Heart right ventricle (tissue), 16 donors: ENCODE measurements around the gene HIVEP3. TPM values are rescaled to one million over a fixed set of nuclear protein-coding genes. Genes with fewer than 3 reads are reported as not detected.
A peak's percentile ranks its signal among the peaks of the same experiment; 100 is the strongest.

Experiments
- ATAC-seq, 8 donors: fragments of 200-7000 bp; cut with Tn5 transposase; one replicate each; pipeline ENCODE4 v1.9.1; 2020; ENCODE audit warnings: mild to moderate bottlenecking in 8 of 8, moderate library complexity in 8 of 8, moderate number of reproducible peaks in 1 of 8
- DNase-seq, 2 donors: peaks; one replicate each; pipeline ENCODE4 v3.0.0-alpha.2; 2020
- H3K27ac ChIP-seq, 10 donors: fragments of 200-600 bp; sonication (generic) in 2 of 10; one replicate each; pipeline versions ENCODE4 v1.5.0 to v1.8.0; 2020 to 2022; ENCODE audit warnings: mild to moderate bottlenecking in 3 of 10
- H3K27me3 ChIP-seq, 7 donors: fragments of 200-600 bp; one replicate each; pipeline ENCODE4 v1.8.0; 2021 to 2022; ENCODE audit warnings: mild to moderate bottlenecking in 2 of 7
- H3K36me3 ChIP-seq, 9 donors: fragments of 200-600 bp; sonication (generic) in 1 of 9; one replicate each; pipeline versions ENCODE4 v1.5.0 to v1.8.0; 2020 to 2022; ENCODE audit warnings: mild to moderate bottlenecking in 2 of 9
- H3K4me1 ChIP-seq, 9 donors: fragments of 200-600 bp; sonication (generic) in 1 of 9; one replicate each; pipeline versions ENCODE4 v1.5.0 to v1.8.0; 2020 to 2022; ENCODE audit warnings: mild to moderate bottlenecking in 4 of 9
- H3K4me3 ChIP-seq, 10 donors: fragments of 200-600 bp; sonication (generic) in 2 of 10; one replicate each; pipeline versions ENCODE4 v1.5.0 to v1.8.0; 2020 to 2022; ENCODE audit warnings: mild to moderate bottlenecking in 7 of 10, moderate library complexity in 2 of 10
- H3K9me3 ChIP-seq, 11 donors: fragments of 200-600 bp in 10 of 11; sonication (generic) in 2 of 11; one replicate each; pipeline versions ENCODE4 v1.5.0 to v1.8.0; 2013 to 2022; ENCODE audit warnings: mild to moderate bottlenecking in 2 of 11, control low read depth in 1 of 11, moderate library complexity in 1 of 11
- CTCF ChIP-seq, 9 donors: fragments of 200-600 bp; sonication (generic) in 2 of 9; IDR thresholded peaks; one replicate each; pipeline versions ENCODE4 v1.5.0 to v1.8.0; 2021 to 2022; ENCODE audit warnings: antibody characterized with exemption in 9 of 9, mild to moderate bottlenecking in 5 of 9, moderate library complexity in 1 of 9
- WGBS, 2 donors: extraction: QIAGEN DNeasy Blood & Tissue Kit; methylation state at CpG; one replicate each; pipeline ENCODE4 v1.1.7; 2013; ENCODE audit warnings: inconsistent platforms in 1 of 2; 5-methylcytosine and 5-hydroxymethylcytosine counted together
- intact Hi-C, 10 donors: fragments of 100-400 bp; cut with DNase I; formaldehyde crosslinking; loops; one replicate each; pipeline versions ENCODE4 v1.11.1 to v1.14.2; 2022
- polyA plus RNA-seq, 2 donors: library from polyadenylated mRNA; stranded (reverse); fragments of 200-250 nt; gene quantifications; one replicate each; pipeline ENCODE4 v1.2.3, GENCODE V29; 2013
- total RNA-seq, 10 donors: library from RNA; stranded (reverse); fragmentation: NEBNext Ultra II Directional in 3 of 10; extraction: Animal tissue kit (Norgen Biotek cat#: 25700) in 3 of 10; gene quantifications; one replicate each; pipeline versions ENCODE4 v1.2.1 to v1.2.4, GENCODE V29; 2021 to 2023
- donor health status: Arrhythmogenic right ventricular cardiomyopathy.
- donor health status: ischemic (EF 13 %, LVEDD 7.1; RV severe dilation, severe dysfunction).
- donor health status: healthy with polysubstance abuse.
- donor health status: DM: no; HTN: yes; CAD: no.
- donor health status: DM: no; HTN: no; CAD: no.
- donor health status: ischemic (EF 25% LVEDD 6.9; RV normal size, moderate dysfunction).
- donor health status: ischemic (EF 25% LVEDD 5.7; RV mildly dilated, moderate dysfunction).
- donor health status: healthy.
- donor health status: DM: yes; HTN: yes; CAD: no.
- donor health status: Ischemic cardiomyopathy.
- donor health status: ischemic (EF 35%, LVEDD 5.7; RV mildly dilated, moderate dysfunction).
- donor health status: nonischemic (EF 11% LVEDD 7.7; RV severe dilation, severe dysfunction).
- donor health status: DM: yes; HTN: yes; CAD: no.
- donor health status: PGD.
- donor health status: ischemic (EF 29% LVEDD 5.4; RV normal size, mild dysfunction).
- donor health status: nonischemic (EF 23%, LVEDD 6.1; RV moderate dilation, normal function).

HIVEP3 gene
- total and polyA plus RNA-seq, 12 donors: 2.6 to 7.5 (median 5.2) TPM

- intact Hi-C loops: loop anchor here in 1 of 10 donors (10.0 kb wide), 1 partner anchor 64 kb away; no protein-coding TSS in a partner anchor
- Histone ChIP-seq H3K9me3 (no peaks in the 10 kb centered on the region), H3K27ac (peak overlapping the region in 9 of 10 donors; percentile 43 to 97 (median 93)), H3K4me1 (peaks cover 17 to 77% (median 50%) of the 10 kb centered on the region in 9 donors), H3K36me3 (no peaks in the 10 kb centered on the region), H3K27me3 (peaks cover 0 to 17% (median 0%) of the 10 kb centered on the region in 7 donors), H3K4me3 (no peak overlapping the region)
- DNase-seq: peak; percentile 74 to 77
- ATAC-seq: peak; percentile 18 to 63 (median 49)
- TF ChIP-seq CTCF (IDR thresholded peaks at IDR 0.05): peak in 1 of 9 donors; percentile 5
- 39 to 47% methylated on average over 12 of the region's 12 CpGs for WGBS, 2 donors
Observed at GRCh38 chr1:41498804-41499203, 419.9 kb downstream of the HIVEP3 start.

- no peak for DNase-seq
- H3K4me3 ChIP-seq: no peak overlapping the region
- peaks cover 0 to 17% (median 0%) of the 10 kb centered on the region in 7 donors for H3K27me3 ChIP-seq
- 77 to 89% methylated on average over 5 of the region's 5 CpGs for WGBS, 2 donors
- intact Hi-C loops: loop anchor here in 1 of 10 donors (10.0 kb wide), 1 partner anchor 64 kb away; no protein-coding TSS in a partner anchor
- H3K4me1 ChIP-seq: peaks cover 17 to 75% (median 50%) of the 10 kb centered on the region in 9 donors
- TF ChIP-seq CTCF (IDR thresholded peaks at IDR 0.05): no peak
- no peaks in the 10 kb centered on the region for H3K36me3 ChIP-seq
- peak overlapping the region in 9 of 10 donors; percentile 40 to 97 (median 93) for H3K27ac ChIP-seq
- no peaks in the 10 kb centered on the region for H3K9me3 ChIP-seq
- no peak for ATAC-seq
Observed at GRCh38 chr1:41498391-41498790, 420.3 kb downstream of the HIVEP3 start.

- no peak for DNase-seq
- no peak for TF ChIP-seq CTCF (IDR thresholded peaks at IDR 0.05)
Observed at GRCh38 chr1:41497461-41498030, 421.2 kb downstream of the HIVEP3 start.

GRCh38 chr1:41497056-41497440, 421.7 kb downstream of the HIVEP3 start:
- H3K27ac ChIP-seq: peak overlapping the region; percentile 77 to 97 (median 92)
- H3K9me3 ChIP-seq: no peaks in the 10 kb centered on the region
- no peak for TF ChIP-seq CTCF (IDR thresholded peaks at IDR 0.05)
- intact Hi-C loops: loop anchor here in 2 of 10 donors (2.0 to 10.0 kb wide), 2 partner anchors 20 to 62 kb away; no protein-coding TSS in a partner anchor
- 86 to 91% methylated on average over 13 of the region's 13 CpGs for WGBS, 2 donors
- no peaks in the 10 kb centered on the region for H3K36me3 ChIP-seq
- peaks cover 0 to 17% (median 0%) of the 10 kb centered on the region in 7 donors for H3K27me3 ChIP-seq
- DNase-seq (no peak), ATAC-seq (no peak)
- H3K4me3 ChIP-seq: peak overlapping the region in 1 of 10 donors; percentile 45
- H3K4me1 ChIP-seq: peaks cover 17 to 65% (median 44%) of the 10 kb centered on the region in 9 donors

More at GRCh38 chr1:41497461-41498030, 421.2 kb downstream of the HIVEP3 start:
- H3K9me3 ChIP-seq: no peaks in the 10 kb centered on the region
- peaks cover 0 to 17% (median 0%) of the 10 kb centered on the region in 7 donors for H3K27me3 ChIP-seq
- no peak for ATAC-seq
- 94 to 95% methylated on average over 7 of the region's 7 CpGs for WGBS, 2 donors
- H3K4me3 ChIP-seq: no peak overlapping the region
- peak overlapping the region; percentile 24 to 97 (median 92) for H3K27ac ChIP-seq
- no peaks in the 10 kb centered on the region for H3K36me3 ChIP-seq
- peaks cover 17 to 67% (median 44%) of the 10 kb centered on the region in 9 donors for H3K4me1 ChIP-seq
- intact Hi-C loops: loop anchor here in 2 of 10 donors (2.0 to 10.0 kb wide), 2 partner anchors 19 to 63 kb away; no protein-coding TSS in a partner anchor
